ENCODE results near the gene RPGRIP1L. TPM values are rescaled to one million over a fixed set of nuclear protein-coding genes. Genes with fewer than 3 reads are reported as not detected.

The RPGRIP1L gene
- total and polyA plus RNA-seq, 2 donors (not counting 1 experiment from before 2014, with no cell fraction given): 1.0 to 7.1 TPM

- Histone ChIP-seq H3K4me1 (ENCODE audit: control insufficient read depth in 2 of 2, insufficient read depth in 2 of 2, low read length in 2 of 2) (no peaks in the 10 kb centered on the region), H3K27ac (ENCODE audit: low read length in 2 of 2) (no peak overlapping the region), H3K4me2 (replicated peaks; ENCODE audit: low read depth, low read length, poor library complexity, severe bottlenecking) (no peak overlapping the region), H3K27me3 (replicated peaks in 1 of 4; ENCODE audit: control extremely low read depth in 1 of 4, control insufficient read depth in 3 of 4, insufficient read depth in 4 of 4, low read length in 3 of 4) (no peaks in the 10 kb centered on the region), H3K9me3 (ENCODE audit: control extremely low read depth in 1 of 3, control insufficient read depth in 2 of 3, insufficient read depth in 1 of 3, low read length in 2 of 3) (no peaks in the 10 kb centered on the region), H4K20me1 (ENCODE audit: control insufficient read depth, insufficient read depth, low read length, poor library complexity, severe bottlenecking) (peaks cover 12% of the 10 kb centered on the region), H3K79me2 (ENCODE audit: control insufficient read depth, insufficient read depth, low read length) (peaks cover 60% of the 10 kb centered on the region), H3K4me3 (ENCODE audit: control extremely low read depth in 1 of 5, extremely low read depth in 1 of 5, insufficient read depth in 1 of 5, low read depth in 2 of 5, low read length in 4 of 5) (no peak overlapping the region), H2AFZ (ENCODE audit: insufficient read depth, low read depth, low read length, poor library complexity, severe bottlenecking) (no peak overlapping the region), H3K9ac (ENCODE audit: low read length) (no peak overlapping the region), H3K36me3 (replicated peaks in 1 of 2; ENCODE audit: control extremely low read depth in 1 of 2, control insufficient read depth in 1 of 2, extremely low read depth in 1 of 2, insufficient read depth in 2 of 2, low read length in 1 of 2) (no peaks in the 10 kb centered on the region)
- no peak overlapping the region for H3K27ac Mint-ChIP-seq
- no peak for TF ChIP-seq EZH2 (IDR thresholded peaks at IDR 0.05; ENCODE audit: borderline replicate concordance, insufficient read depth, low read depth, low read length, poor library complexity, severe bottlenecking)
- TF ChIP-seq CTCF (IDR thresholded peaks at IDR 0.05): no peak
- POLR2A ChIA-PET: no interaction called here
- 93% methylated on average over 3 of the region's 3 CpGs for WGBS (ENCODE audit: insufficient coverage)
- H3K27me3 Mint-ChIP-seq: no peaks in the 10 kb centered on the region
- peaks cover 19% of the 10 kb centered on the region for H3K4me1 Mint-ChIP-seq
- no peaks in the 10 kb centered on the region for H3K9me3 Mint-ChIP-seq (ENCODE audit: insufficient read depth)
- no peak overlapping the region for H3K4me3 Mint-ChIP-seq
- ATAC-seq (ENCODE audit: low read depth): no peak
- no peak for DNase-seq
- CTCF ChIA-PET: no interaction called here
- intact Hi-C loops (cut with micrococcal nuclease): no loop called here
Measured at GRCh38 chr16:53711390-53711789, 7.7 kb upstream of the RPGRIP1L start.

- Mint-ChIP-seq H3K4me3 (no peak overlapping the region), H3K27ac (no peak overlapping the region), H3K4me1 (peaks cover 31% of the 10 kb centered on the region), H3K27me3 (no peaks in the 10 kb centered on the region), H3K9me3 (ENCODE audit: insufficient read depth) (no peaks in the 10 kb centered on the region)
- H3K9me3 ChIP-seq (ENCODE audit: control extremely low read depth in 1 of 3, control insufficient read depth in 2 of 3, insufficient read depth in 1 of 3, low read length in 2 of 3): no peaks in the 10 kb centered on the region
- no peak for ATAC-seq (ENCODE audit: low read depth)
- no peak overlapping the region for H3K9ac ChIP-seq (ENCODE audit: low read length)
- peaks cover 12 to 13% of the 10 kb centered on the region in 2 donors for H3K4me1 ChIP-seq (ENCODE audit: control insufficient read depth in 2 of 2, insufficient read depth in 2 of 2, low read length in 2 of 2)
- no peak overlapping the region for H2AFZ ChIP-seq (ENCODE audit: insufficient read depth, low read depth, low read length, poor library complexity, severe bottlenecking)
- WGBS (ENCODE audit: insufficient coverage): 57% methylated on average over 1 of the region's 2 CpGs
- no peak overlapping the region for H3K4me3 ChIP-seq (ENCODE audit: control extremely low read depth in 1 of 5, extremely low read depth in 1 of 5, insufficient read depth in 1 of 5, low read depth in 2 of 5, low read length in 4 of 5)
- H3K4me2 ChIP-seq (replicated peaks; ENCODE audit: low read depth, low read length, poor library complexity, severe bottlenecking): no peak overlapping the region
- ChIA-PET CTCF (no interaction called here), POLR2A (no interaction called here)
- TF ChIP-seq EZH2 (IDR thresholded peaks at IDR 0.05; ENCODE audit: borderline replicate concordance, insufficient read depth, low read depth, low read length, poor library complexity, severe bottlenecking) (no peak), CTCF (IDR thresholded peaks at IDR 0.05) (no peak)
- no peaks in the 10 kb centered on the region for H3K27me3 ChIP-seq (replicated peaks in 1 of 4; ENCODE audit: control extremely low read depth in 1 of 4, control insufficient read depth in 3 of 4, insufficient read depth in 4 of 4, low read length in 3 of 4)
- peaks cover 5% of the 10 kb centered on the region for H4K20me1 ChIP-seq (ENCODE audit: control insufficient read depth, insufficient read depth, low read length, poor library complexity, severe bottlenecking)
- no peak overlapping the region for H3K27ac ChIP-seq (ENCODE audit: low read length in 2 of 2)
- peaks cover 74% of the 10 kb centered on the region for H3K79me2 ChIP-seq (ENCODE audit: control insufficient read depth, insufficient read depth, low read length)
- intact Hi-C loops (cut with micrococcal nuclease): no loop called here
- H3K36me3 ChIP-seq (replicated peaks in 1 of 2; ENCODE audit: control extremely low read depth in 1 of 2, control insufficient read depth in 1 of 2, extremely low read depth in 1 of 2, insufficient read depth in 2 of 2, low read length in 1 of 2): no peaks in the 10 kb centered on the region
- no peak for DNase-seq
Measured at GRCh38 chr16:53708490-53708889, 4.8 kb upstream of the RPGRIP1L start.
